Astrocyte of the spinal cord (primary cell): ENCODE measurements around the gene MLXIPL.
A peak's percentile ranks its signal among the peaks of the same experiment; 100 is the strongest.
"Not testable (repeated sequence)": the region's sequence is repeated elsewhere in the genome, so short reads cannot be mapped to it uniquely, and the experiment has no call there.

ENCODE experiments used
- DNase-seq: peaks from one replicate; pipeline ENCODE4 v3.0.0; 2011; ENCODE audit warnings: low read depth, low spot score
- H3K4me3 ChIP-seq: 2 replicates; pipeline ENCODE4 v1.5.1; 2011; ENCODE audit warnings: low read depth, mild to moderate bottlenecking, low read length, moderate library complexity
- in situ Hi-C: cut with HindIII; loops from 2 replicates; pipeline ENCODE4 v1.10.0; 2017; ENCODE audit warnings: low sequenced_read_pairs
- TF ChIP-seq, protein P1 (sequence below): IDR thresholded peaks from 2 replicates; pipeline ENCODE4 v1.5.1; 2012; ENCODE audit warnings: low read depth, mild to moderate bottlenecking, low read length, inconsistent platforms

MLXIPL gene

DNA sequence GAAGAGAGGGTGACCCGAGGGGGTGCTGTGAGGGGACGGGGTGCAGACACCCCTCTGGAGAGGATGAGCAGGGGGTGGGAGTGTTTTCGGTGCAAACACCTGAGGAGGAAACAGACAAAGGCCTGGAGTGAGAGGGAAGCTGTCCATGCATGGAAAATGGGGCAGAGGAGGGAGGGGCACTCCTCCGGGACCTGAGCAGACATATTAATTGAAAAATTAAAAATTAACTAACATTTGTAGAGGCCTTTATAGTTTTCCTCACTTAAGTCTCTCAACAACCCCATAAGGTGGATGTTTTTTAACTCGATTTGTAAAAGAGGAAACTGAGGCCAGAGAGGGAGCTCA is 44.5 kb upstream of the MLXIPL start:
- in situ Hi-C loops: no loop called here
- DNase-seq: no peak
- TF ChIP-seq, protein P1, sequence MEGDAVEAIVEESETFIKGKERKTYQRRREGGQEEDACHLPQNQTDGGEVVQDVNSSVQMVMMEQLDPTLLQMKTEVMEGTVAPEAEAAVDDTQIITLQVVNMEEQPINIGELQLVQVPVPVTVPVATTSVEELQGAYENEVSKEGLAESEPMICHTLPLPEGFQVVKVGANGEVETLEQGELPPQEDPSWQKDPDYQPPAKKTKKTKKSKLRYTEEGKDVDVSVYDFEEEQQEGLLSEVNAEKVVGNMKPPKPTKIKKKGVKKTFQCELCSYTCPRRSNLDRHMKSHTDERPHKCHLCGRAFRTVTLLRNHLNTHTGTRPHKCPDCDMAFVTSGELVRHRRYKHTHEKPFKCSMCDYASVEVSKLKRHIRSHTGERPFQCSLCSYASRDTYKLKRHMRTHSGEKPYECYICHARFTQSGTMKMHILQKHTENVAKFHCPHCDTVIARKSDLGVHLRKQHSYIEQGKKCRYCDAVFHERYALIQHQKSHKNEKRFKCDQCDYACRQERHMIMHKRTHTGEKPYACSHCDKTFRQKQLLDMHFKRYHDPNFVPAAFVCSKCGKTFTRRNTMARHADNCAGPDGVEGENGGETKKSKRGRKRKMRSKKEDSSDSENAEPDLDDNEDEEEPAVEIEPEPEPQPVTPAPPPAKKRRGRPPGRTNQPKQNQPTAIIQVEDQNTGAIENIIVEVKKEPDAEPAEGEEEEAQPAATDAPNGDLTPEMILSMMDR: no peak
- peak overlapping the region; percentile 70 for H3K4me3 ChIP-seq

DNA sequence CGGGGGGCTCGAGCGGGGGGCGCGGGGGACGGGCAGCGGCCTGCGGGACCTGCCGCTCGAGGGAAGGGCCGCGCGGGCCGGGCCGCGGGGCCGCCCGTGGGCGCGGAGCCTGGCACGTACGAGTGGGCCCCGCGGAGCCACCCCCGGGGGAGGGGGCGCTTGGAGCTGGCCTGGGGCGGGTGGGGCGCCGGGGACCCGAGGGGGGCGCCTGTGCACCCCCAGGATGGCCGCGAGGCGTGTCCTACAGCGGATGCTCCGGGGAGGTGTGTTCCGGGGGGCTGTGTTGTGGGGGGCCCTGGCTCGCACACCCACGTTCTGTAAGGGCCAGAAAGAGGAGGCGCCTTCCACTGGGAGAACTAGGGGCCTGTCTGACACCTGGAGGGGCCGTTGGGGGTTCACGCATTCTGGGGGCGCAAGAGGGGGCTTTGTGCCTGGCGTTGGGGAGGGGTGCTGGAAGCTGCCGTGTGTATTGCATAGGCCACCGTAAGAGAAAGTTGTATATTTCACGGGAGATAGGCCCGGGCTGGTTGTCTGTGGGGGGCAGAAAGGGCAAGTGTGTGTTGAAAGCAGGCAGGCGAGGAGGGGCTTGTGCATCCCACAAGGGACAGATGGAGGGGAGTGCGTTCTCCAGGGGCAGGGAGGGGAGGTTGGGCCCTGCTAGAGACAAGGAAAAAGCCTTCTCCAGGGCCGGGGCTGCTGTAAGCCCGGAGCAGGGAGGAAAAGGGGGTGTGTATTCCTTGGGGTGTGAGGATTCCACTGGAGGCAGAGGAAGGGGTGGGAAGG is 44.0 kb upstream of the MLXIPL start:
- in situ Hi-C loops: no loop called here
- peak overlapping the region; percentile 70 for H3K4me3 ChIP-seq
- no peak for DNase-seq
- TF ChIP-seq, protein P1: no peak

DNA sequence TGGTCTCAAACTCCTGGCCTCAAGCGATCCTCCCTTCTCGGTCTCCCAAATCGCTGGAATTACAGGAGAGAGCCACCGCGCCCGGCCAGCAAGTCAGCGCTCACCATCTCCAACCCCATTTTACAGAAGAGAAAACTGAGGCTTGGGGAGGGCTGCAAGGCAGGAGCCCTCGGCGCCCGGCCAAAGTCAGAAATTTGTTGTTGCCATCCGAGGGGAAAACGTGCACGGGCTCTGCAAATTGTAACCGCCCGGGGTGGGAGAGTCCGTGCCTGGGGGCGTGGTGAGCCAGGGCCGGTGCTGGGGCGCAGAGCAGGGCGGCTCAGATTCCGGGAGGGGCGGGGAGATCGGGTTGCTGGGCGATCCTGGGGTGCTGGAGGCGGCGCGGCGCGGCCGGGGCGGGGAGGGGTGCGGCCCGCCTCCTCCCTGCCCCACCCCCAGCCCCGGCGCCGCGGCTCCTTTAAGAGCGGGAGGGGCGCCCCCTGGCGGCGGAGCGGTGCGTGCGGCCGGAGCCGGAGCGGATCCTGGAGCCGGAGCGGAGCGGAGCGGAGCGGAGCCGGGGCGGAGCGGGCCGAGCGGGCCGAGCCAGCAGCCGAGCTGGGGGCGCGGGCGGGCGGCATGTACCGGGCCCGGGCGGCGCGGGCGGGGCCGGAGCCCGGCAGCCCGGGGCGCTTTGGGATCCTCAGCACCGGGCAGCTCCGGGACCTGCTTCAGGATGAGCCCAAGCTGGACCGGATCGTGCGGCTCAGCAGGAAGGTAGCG is 43.2 kb upstream of the MLXIPL start, which contains the start of gene VPS37D:
TSS of gene VPS37D (plus strand) at position 488 of the 759 bp plus-strand sequence. CDS start at position 616, 128 bp downstream.
- peak within 1 kb of the TSS; percentile 70 for H3K4me3 ChIP-seq
- in situ Hi-C loops: no loop called here
- DNase-seq: peak; percentile 86
- TF ChIP-seq, protein P1: peak; percentile 71

DNA sequence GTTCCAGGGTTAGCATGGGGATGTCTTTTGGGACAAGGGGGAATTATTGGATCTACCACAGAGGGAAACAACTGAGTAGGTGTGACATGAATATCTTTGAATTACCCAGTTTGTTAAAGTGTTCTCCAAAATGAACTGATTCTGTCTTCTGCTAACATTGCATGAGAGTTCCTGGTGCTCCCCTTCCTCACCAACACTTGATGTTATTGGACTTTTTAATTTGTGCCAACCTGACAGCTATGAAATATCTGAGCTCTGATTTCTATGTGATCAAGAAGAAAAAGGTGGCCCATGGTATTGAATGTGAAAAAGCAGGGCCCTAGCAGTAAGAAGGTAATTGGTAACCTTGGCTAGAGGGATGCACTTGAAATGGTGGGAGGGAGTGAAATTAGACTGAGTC is 38.7 kb upstream of the MLXIPL start:
- TF ChIP-seq, protein P1: no peak
- in situ Hi-C loops: no loop called here
- no peak overlapping the region for H3K4me3 ChIP-seq
- DNase-seq: no peak

DNA sequence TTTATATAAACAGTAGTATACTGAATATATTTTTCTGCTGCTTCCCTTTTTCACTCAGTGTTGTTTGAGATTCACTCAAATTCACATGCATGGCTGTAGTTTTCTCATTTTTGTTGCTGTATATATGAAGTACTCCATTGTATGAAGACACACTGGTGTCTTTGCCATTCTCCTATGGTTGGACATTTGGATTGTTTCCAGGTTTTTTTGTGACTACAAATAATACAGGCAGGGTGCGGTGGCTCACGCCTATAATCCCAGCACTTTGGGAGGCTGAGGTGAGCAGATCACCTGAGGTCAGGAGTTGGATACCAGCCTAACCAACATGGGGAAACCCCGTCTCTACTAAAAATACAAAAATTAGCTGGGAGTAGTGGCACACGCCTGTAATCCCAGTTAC is 36.3 kb upstream of the MLXIPL start:
- in situ Hi-C loops, H3K4me3 ChIP-seq, DNase-seq: not testable (repeated sequence)

DNA sequence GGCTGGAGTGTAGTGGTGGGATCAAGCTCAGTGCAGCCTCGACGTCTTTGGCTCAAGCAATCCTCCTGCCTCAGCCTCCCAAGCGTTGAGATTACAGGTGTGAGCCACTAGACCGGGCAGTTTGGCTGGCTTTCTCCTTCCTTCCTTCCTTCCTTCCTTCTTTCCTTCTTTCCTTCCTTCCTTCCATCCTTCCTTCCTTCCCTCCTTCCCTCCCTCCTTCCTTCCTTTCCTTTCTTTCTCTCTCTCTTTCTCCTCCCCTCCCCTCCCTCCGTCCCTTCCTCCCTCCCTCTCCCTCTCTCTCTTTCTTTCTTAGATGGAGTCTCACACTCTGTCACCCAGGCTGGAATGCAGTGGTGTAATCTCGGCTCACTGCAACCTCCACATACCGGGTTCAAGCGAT is 35.7 kb upstream of the MLXIPL start:
- TF ChIP-seq, protein P1: no peak
- H3K4me3 ChIP-seq: no peak overlapping the region
- in situ Hi-C loops: no loop called here
- DNase-seq: no peak

DNA sequence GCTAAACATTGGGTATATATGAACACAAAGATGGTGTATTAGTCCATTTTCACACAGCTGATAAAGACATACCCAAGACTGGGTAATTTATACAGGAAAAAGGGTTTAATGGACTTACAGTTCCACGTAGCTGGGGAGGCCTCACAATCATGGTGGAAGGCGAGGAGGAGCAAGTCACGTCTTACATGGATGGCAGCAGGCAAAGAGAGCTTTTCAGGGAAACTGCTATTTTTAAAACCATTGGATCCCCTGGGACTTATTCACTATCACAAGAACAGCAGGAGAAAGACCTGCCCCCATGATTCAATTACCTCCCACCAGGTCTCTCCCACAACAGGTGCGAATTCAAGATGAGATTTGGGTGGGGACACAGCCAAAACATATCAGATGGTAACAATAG is 31.0 kb upstream of the MLXIPL start:
- in situ Hi-C loops, DNase-seq, H3K4me3 ChIP-seq: not testable (repeated sequence)
